ENCODE measurements around the gene CDK5RAP3.
"Not testable (repeated sequence)": the region's sequence is repeated elsewhere in the genome, so short reads cannot be mapped to it uniquely, and the experiment has no call there.

The CDK5RAP3 gene

GRCh38 chr17:47975189-47975822, 4.4 kb downstream of the CDK5RAP3 start:
- DNase-seq (ENCODE audit: low read depth in 2 of 2) = no peak

GRCh38 chr17:47975823-47976205, 4.9 kb downstream of the CDK5RAP3 start:
- DNase-seq (ENCODE audit: low read depth in 2 of 2) = no peak

DNA sequence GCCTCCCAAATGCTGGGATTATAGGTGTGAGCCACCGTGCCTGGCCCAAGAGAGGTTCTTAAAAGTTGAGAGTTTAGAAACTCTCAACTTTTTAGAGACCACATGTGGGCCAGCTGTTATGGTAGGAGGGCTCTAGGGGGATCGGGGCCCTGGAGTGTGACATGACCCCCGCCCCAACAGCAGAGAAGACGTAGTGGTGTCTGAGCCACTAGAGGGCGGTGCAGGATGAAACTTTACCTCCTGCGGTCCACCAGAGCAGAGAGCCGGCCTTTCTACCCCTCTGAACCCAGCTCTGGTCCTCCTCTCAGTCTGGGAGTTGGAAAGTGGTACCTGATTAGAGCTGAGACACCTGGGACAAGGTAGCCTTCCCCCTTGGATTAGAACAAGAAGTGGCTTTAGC, 7.4 kb downstream of the CDK5RAP3 start:
- DNase-seq (ENCODE audit: low read depth in 2 of 2) = peak; percentile 18 to 20

DNA sequence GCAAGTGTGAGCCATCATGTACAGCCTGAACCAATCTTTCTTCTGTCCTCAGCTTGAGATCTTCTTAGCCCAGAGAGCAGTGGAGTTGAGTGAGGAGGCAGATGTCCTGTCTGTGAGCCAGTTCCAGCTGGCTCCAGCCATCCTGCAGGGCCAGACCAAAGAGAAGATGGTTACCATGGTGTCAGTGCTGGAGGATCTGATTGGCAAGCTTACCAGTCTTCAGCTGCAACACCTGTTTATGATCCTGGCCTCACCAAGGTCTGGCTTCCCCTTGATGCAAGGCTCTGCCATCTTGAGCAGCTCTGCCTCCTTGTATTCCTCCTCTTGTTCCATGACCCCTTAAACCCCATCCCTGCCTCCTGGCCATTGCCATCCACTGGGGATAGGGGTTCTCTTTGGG, 9.6 kb downstream of the CDK5RAP3 start:
- DNase-seq (ENCODE audit: low read depth in 2 of 2) = no peak

GRCh38 chr17:47981462-47981861, 10.5 kb downstream of the CDK5RAP3 start:
- no peak for DNase-seq (ENCODE audit: low read depth in 2 of 2)

- DNase-seq (ENCODE audit: low read depth in 2 of 2) = no peak
Measured at GRCh38 chr17:47982091-47982617, 11.2 kb downstream of the CDK5RAP3 start.

- no peak for DNase-seq (ENCODE audit: low read depth in 2 of 2)
Measured at GRCh38 chr17:47982645-47983390, 11.9 kb downstream of the CDK5RAP3 start.

GRCh38 chr17:47983492-47984223, 12.7 kb downstream of the CDK5RAP3 start:
- no peak for DNase-seq (ENCODE audit: low read depth in 2 of 2)

GRCh38 chr17:47986520-47986919, 15.6 kb downstream of the CDK5RAP3 start:
- DNase-seq (ENCODE audit: low read depth in 2 of 2) = no peak

GRCh38 chr17:47987240-47987835, 16.4 kb downstream of the CDK5RAP3 start:
- no peak for DNase-seq (ENCODE audit: low read depth in 2 of 2)

GRCh38 chr17:47988445-47988844, 17.5 kb downstream of the CDK5RAP3 start:
- DNase-seq (ENCODE audit: low read depth in 2 of 2) = not testable (repeated sequence)

DNA sequence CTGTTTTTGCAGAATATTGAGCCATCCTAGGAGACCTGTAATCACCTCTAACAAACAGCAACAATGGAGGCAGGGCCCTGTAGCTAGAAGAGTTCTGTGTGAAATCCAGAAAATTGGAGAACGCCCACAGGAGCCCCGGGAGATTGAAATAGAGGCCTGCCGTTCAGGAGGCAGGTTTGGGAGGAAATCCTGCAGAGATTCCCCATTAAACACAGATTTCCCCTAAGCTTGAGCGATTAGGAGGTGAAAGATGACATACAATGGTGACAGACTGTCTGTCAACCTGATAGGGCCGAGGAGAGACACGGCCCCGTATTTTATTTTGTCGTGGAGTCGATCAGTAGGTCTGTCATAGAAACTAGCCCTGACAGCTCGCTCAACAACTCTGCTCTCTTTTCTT, 18.2 kb downstream of the CDK5RAP3 start:
- DNase-seq (ENCODE audit: low read depth in 2 of 2) = no peak

DNA sequence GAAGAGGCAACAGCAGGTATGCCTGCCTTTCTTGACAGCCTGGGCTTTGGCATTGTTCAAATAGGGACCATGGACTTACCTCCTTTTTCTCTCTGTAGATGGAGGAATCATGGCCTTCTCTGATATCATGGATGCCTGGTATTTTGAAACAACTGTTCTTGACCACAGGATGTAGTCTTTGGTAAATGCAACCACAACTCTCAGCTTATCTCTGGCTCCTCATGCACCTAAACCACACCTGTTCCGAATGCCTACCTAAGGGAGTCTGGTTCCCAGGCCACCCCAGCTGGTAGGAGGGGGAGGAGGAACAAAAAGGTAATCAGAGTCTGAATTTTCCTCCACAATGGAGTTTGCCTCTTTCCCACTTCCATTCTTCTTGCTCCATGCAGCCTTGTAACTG, 18.8 kb downstream of the CDK5RAP3 start:
- DNase-seq (ENCODE audit: low read depth in 2 of 2) = no peak

DNA sequence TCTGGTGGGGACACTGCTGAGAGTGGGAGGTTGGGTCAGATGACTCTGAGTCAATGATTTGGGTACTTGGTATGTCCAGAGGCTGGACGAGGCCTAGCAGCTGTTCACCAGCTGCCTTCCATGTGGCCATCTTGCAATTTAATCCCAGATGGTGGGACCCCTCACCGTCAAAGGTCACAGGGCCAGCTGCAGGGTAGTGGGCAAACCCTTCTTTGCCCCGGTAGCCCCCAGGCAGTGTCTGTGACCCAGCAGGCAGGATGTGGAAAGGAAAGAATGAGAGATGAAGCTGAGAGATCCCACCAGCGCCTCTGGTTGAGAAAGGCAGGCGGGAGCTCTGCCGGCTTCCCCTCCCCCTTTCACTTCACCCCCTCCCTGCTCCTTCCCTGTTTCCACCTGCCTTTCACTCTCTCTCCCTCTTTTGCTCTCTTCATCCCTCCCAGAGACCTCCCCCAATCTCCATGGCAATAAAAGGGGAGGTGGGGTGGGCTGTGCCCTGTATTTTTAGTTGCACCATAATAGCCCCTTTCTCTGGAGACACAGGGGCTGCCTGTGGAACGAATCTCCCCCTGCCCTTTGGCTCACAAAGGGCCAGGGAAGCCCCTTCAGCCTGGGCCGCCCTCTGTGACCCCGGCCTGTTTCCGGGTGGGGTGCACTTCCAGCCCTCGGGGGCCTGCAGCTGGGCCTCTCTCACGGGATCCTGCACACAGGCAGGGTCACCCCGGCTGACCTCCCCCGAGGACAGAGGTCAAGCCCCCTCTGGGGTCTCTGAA, 20.2 kb downstream of the CDK5RAP3 start:
- DNase-seq (ENCODE audit: low read depth in 2 of 2) = no peak

- no peak for DNase-seq (ENCODE audit: low read depth in 2 of 2)
Measured at GRCh38 chr17:47992216-47992615, 21.3 kb downstream of the CDK5RAP3 start.

DNA sequence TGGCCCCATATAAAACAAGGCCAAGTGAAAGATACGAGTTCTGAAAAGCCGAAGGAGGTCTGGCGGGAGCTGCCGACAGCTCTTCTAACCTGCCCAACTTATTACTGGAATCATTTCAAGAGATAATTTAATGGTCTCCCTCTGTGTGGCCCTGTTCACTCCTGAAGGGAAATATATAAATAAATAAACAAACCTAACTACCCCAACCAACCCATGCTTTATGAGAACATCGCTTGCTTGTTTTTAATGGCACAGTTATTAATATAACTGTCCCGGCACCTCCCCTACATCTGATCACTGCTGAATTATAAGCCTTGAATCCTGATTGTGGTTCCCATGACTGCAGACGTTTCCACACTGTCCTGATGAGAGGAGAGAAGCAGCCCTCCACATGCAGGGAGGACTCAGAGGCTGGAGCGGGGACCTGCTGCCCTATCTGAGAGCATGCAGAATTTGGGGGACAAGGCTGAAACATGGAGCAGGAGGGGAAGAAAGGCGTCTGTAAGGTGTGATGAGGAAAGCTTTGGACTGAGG, 22.2 kb downstream of the CDK5RAP3 start:
- no peak for DNase-seq (ENCODE audit: low read depth in 2 of 2)

DNA sequence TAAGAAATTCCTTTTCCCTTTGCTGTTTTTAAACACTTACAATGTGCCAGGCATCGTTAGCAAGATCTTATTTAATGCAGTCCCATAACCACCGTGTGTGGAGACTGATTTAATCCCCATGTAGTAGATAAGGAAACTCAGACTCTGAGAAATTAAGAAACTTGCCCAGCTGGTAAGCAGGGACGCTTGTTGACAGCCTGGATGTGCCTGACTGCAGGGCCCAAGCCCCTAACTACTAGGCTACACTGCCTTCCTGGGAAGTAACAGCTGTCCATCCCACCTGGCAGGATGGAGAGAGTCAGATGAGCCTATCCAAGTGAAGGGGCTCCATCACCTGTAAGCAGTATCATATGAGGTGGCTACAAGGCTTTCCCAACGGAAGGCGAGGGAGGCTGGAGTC, 23.1 kb downstream of the CDK5RAP3 start:
- DNase-seq (ENCODE audit: low read depth in 2 of 2) = no peak

- no peak for DNase-seq (ENCODE audit: low read depth in 2 of 2)
Measured at GRCh38 chr17:47994724-47995123, 23.8 kb downstream of the CDK5RAP3 start.

DNA sequence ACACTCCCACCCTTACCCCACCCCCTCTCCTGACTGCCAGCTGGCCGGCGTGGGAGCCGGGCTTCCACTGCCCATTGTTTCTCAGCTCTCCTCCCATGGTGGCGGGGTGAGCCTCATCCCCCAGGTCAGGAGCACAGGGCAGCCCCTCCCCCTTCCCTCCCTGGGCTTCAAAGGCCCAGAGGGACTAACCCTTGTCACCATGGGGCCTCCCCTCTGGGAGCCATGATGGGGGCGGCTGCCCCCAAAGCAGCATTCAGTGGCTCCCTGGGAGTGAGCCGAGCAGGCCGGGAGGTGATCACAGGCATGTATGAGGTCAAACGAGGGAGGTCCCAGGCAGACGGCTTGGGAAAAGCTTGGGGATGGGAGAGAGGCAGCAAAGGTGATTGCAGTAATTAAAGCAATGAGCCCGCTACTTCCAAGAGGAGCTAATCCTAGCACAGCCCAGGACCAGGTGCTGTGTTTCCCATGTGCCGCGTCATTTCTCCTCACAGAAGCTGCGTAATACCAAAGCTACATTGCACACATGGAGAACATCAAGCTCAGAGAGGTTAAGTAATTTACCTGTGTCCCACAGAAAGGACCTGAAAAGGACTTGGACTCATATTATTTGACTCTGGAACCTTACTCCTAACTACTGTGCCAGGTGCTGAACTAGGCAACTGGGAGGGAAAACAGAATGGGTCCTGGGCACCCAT, 24.5 kb downstream of the CDK5RAP3 start:
- DNase-seq (ENCODE audit: low read depth in 2 of 2) = no peak

DNA sequence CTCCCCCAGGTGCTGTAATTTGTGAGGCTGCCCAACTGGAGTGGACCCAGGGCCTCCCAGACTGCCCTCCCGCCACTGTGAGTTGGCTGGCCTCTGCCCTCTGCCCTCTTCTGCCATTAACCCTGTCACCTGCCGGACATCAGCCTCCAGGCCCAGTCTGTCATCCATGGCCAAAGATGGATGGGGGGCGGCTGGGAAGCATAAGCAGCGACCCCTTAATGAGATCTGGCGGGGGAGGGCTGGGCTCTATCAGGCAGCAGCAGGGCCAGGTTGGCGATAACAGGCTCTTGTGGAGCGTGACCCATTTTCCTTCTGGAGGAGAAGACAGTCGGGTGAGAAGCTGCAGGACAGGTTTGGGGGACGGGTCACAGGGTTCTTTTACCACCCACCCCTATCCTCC, 25.3 kb downstream of the CDK5RAP3 start:
- DNase-seq (ENCODE audit: low read depth in 2 of 2) = no peak

GRCh38 chr17:47997586-47997985, 26.7 kb downstream of the CDK5RAP3 start:
- no peak for DNase-seq (ENCODE audit: low read depth in 2 of 2)

Data from activated CD4-positive, alpha-beta T cell treated with anti-CD3 and anti-CD28 coated beads for 24 hours (primary cell).